GM18505 (cell line): ENCODE data around the gene MAP1LC3C.
"Not testable (repeated sequence)": the region's sequence is repeated elsewhere in the genome, so short reads cannot be mapped to it uniquely, and the experiment has no call there.

Experiments used
- ATAC-seq: cut with Tn5 transposase; IDR thresholded peaks from one replicate; pipeline ENCODE4 v1.9.1; 2021; ENCODE audit not compliant: unreplicated experiment
- POLR2A ChIP-seq: IDR thresholded peaks from 4 replicates; pipeline ENCODE4 v1.6.1; 2011; ENCODE audit warnings: borderline replicate concordance; ENCODE audit not compliant: insufficient read depth, insufficient read length; ENCODE audit errors: extremely low read depth

MAP1LC3C gene

DNA sequence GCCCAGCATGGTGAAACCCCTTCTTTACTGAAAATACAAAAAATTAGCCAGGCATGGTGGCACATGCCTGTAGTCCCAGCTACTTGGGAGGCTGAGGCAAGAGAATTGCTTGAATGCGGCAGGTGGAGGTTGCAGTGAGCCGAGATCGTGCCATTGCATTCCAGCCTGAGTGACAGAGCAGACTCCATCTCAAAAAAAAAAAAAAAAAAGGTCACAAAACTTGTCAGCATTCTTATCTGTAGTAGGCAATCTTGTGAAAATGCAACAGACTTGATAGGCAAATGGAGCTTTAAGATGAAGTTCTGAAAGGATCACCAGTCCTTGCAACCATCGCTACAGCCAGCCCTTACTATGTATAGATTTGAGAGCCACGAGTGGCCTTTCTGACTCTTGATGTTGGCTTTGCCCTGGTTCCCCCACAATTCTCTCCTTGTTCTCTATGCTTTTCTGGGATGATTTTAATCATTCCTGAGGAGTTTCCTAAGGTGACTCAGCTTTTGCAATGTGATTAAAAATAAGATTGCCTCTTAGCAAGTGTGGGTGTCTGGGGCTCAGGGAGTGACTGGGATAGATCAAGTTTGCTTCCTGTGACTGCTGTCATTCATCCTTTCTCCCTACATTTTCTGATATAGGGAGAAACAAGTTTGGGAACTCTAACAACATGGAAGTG lies 7.1 kb upstream of the MAP1LC3C start:
- no peak for TF ChIP-seq POLR2A
- ATAC-seq = no peak

DNA sequence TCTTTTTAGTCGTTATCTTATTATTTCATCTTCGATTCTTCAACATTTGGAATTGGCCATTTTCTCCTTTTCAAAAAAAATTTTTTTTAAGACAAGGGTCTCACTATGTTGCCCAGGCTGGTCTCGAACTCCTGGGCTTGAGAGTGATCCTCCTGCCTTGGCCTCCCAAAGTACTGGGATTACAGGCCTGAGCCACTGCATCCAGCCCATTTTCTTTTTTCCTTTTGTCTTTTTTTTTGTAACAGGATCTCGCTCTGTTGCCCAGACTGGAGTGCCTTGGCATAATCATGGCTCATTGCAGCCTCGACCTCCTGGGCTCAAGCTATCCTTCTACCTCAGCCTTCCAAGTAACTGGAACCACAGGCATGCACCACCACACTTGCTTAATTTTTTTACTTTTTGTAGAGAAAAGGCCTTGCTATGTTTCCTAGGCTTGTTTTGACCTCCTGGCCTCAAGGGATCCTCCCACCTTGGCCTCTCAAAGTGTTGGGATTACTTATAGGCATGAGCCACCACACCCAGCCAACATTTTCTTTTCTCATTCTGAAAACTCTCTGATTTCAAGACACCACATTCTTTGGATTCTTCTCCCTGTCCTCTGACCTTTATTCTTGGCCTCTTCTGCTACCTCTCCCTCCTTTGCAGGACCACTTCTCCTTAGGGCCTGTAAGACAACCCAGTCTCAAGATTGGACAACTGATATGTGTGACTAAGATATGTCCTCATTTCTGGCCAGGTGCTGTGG lies 6.0 kb upstream of the MAP1LC3C start:
- no peak for ATAC-seq
- no peak for TF ChIP-seq POLR2A

DNA sequence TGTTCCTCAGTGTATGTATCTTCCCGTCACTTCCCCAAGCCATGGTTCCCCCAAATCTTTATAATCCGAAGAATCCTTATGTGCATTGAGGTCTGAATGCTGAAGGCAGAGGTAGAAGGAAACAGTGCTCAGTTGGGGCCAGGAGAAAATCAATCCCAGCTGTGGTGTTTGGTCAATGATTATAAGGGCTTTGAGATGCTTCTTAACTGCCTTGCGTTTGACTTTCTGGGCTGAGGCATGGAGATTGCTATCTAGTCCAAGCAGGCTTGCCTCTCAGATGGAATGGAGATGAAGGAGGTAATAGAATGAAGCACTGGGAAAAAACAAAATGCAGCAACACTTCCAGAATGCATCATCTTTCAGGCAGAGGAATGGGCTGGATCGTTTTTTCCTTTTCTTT lies 3.6 kb upstream of the MAP1LC3C start:
- no peak for ATAC-seq
- no peak for TF ChIP-seq POLR2A

GRCh38 chr1:242002072-242002471 lies 3.2 kb upstream of the MAP1LC3C start:
- TF ChIP-seq POLR2A = no peak

DNA sequence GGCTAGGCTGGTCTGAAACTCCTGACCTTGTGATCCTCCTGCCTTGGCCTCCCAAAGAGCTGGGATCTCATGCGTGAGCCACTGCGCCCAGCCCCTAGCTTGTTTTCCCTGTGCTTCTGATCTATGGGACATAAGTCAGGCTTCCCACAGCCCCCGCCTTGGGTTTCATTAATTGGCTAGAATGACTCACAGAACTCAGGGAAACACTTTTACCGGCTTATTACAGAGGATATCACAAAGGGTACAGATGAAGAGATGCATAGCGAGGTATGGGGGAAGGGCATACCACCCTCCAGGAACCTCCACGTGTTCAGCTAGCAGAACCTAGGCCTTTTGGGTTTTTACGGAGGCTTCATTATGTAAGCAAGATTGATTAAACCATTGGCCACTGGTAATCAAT lies 1.5 kb upstream of the MAP1LC3C start:
- no peak for TF ChIP-seq POLR2A
- no peak for ATAC-seq

More at GRCh38 chr1:242002072-242002471, 3.2 kb upstream of the MAP1LC3C start:
- ATAC-seq = no peak

- no peak for TF ChIP-seq POLR2A
- ATAC-seq = peak; percentile 83
Observed at GRCh38 chr1:241998412-241998921, 431 bp downstream of the MAP1LC3C start.

DNA sequence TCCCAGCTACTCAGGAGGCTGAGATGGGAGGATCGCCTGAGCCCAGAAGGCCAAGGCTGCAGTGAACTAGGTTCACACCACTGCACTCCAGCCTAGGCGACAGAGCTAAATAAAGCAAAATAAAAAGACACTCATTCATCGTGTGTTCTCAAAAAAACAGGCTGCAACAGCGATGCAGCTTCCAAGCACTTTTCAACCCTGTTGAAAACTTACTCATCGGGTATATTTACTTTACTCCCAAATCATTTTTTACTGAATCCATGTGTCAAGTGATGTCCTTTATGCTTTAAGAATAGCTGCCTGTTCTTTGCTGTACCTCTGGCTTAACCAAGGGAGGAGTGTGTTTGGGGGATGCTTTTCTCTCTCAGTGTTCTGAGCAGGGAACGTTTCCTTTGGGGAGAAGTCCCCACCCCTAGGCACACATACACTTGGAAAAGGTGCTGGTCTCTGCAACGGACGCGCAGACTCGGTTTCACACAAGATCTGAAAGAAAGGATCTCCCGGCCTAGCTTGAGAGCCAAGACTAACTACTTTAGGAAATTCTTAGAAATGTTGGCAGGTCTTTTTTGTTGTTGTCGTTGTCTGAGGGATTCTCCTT lies 1.4 kb downstream of the MAP1LC3C start:
- ATAC-seq = no peak
- no peak for TF ChIP-seq POLR2A

GRCh38 chr1:241994171-241994570 lies 4.7 kb downstream of the MAP1LC3C start:
- ATAC-seq = no peak
- TF ChIP-seq POLR2A = no peak

GRCh38 chr1:241992734-241993133 lies 6.2 kb downstream of the MAP1LC3C start:
- TF ChIP-seq POLR2A = no peak
- no peak for ATAC-seq

DNA sequence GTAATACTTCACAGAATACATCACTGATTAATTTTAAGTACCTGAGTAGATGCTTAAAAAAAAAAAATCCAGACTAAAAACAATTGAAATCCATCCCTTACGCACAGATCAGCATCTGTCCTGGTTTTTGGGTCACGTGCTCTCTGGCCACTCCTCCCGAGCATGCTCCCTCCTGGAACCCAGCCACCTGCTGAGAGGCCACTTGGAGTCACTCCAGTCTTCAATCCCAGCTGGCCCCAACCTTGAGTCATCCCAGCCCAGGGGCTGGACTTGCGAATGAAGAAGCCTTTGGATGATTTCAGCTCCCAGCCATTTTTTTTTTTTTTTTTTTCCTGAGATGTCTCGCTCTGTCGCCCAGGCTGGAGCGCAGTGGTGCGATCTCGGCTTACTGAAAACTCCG lies 8.9 kb downstream of the MAP1LC3C start:
- TF ChIP-seq POLR2A = no peak
- no peak for ATAC-seq

DNA sequence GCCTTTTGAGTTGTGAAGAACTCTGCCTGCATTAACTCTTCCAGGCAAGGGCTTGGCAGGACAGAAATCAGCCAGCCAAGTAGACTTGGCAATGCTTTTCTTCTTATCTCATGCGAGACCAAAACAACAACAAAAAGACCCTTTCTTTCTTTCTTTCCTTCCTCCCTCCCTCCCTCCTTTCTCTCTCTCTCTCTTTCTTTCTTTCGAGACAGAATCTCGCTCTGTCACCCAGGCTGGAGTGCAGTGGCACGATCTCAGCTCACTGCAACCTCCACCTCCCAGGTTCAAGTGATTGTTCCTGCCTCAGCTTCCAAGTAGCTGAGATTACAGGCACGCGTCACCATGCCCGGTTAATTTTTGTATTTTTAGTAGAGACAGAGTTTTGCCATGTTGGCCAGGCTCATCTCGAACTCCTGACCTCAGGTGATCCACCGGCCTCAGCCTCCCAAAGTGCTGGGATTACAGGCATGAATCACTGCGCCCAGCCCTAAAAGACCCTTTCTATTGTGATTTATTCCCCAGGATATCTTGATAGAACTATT lies 10.4 kb downstream of the MAP1LC3C start:
- ATAC-seq = not testable (repeated sequence)

GRCh38 chr1:241985787-241986186 lies 13.1 kb downstream of the MAP1LC3C start:
- no peak for TF ChIP-seq POLR2A
- ATAC-seq = peak; percentile 53

GRCh38 chr1:241979926-241980325 lies 19.0 kb downstream of the MAP1LC3C start:
- no peak for TF ChIP-seq POLR2A
- no peak for ATAC-seq

DNA sequence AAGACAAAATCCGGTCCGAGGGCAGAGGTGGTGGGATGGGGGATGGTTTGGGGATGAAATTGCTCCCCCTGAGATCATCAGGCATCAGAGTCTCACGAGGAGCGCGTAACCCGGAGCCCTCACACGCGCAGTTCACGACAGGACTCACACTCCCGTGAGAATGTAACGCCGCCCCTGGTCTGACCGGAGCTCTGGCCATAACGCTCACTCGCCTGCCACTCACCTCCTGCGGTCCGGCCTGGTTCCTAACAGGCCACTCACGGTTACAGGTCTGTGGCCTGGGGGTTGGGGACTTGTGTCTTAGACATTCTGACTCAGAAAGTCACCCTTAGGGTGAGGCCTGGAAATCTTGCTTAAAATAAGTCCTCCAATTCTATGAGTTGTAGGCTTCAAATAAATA lies 19.8 kb downstream of the MAP1LC3C start:
- no peak for ATAC-seq
- TF ChIP-seq POLR2A = no peak

GRCh38 chr1:241976229-241976628 lies 22.7 kb downstream of the MAP1LC3C start:
- no peak for TF ChIP-seq POLR2A
- no peak for ATAC-seq
